ENCODE measurements around the gene CLIC4.

DNA sequence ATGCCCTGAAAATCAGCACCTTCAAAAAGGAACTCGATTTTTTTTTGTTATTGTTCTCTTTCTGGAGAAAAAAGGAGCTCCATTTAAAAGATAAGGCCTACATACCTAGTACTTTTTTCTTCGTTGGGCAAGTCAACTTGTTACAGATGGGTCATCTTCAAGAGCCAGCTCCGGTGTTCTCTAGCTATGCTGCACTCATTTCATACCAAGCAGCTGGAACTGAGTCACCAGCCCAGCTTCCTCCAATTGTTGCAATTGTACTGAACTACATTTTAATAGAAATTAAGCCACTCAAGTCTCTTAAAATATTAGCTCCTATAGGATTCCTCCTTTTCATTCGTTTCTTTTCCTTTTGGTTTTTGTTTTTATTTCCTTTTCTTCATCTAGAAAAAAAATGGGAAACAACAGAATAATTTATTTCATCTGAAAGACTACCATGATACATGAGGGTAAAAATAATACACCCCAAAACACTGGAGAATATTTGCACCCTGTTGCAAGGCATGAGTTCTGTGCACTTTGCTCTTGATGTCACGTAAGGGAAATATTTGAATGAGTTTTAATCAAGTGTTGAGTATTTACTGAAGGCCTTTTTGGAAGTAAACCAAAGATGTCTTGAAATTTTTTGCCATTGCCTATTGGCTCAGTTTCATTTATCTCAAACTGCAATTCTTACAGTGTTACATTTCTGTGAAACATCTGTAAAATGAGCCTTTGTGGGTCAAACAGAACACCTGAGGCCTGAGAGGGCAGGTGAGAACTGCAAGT is 60.5 kb downstream of the CLIC4 start:
- TF ChIP-seq, protein P1, sequence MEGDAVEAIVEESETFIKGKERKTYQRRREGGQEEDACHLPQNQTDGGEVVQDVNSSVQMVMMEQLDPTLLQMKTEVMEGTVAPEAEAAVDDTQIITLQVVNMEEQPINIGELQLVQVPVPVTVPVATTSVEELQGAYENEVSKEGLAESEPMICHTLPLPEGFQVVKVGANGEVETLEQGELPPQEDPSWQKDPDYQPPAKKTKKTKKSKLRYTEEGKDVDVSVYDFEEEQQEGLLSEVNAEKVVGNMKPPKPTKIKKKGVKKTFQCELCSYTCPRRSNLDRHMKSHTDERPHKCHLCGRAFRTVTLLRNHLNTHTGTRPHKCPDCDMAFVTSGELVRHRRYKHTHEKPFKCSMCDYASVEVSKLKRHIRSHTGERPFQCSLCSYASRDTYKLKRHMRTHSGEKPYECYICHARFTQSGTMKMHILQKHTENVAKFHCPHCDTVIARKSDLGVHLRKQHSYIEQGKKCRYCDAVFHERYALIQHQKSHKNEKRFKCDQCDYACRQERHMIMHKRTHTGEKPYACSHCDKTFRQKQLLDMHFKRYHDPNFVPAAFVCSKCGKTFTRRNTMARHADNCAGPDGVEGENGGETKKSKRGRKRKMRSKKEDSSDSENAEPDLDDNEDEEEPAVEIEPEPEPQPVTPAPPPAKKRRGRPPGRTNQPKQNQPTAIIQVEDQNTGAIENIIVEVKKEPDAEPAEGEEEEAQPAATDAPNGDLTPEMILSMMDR (conservative IDR thresholded peaks at IDR 0.05; ENCODE audit: low read depth in 2 of 2): no peak
- TF ChIP-seq, protein P2, sequence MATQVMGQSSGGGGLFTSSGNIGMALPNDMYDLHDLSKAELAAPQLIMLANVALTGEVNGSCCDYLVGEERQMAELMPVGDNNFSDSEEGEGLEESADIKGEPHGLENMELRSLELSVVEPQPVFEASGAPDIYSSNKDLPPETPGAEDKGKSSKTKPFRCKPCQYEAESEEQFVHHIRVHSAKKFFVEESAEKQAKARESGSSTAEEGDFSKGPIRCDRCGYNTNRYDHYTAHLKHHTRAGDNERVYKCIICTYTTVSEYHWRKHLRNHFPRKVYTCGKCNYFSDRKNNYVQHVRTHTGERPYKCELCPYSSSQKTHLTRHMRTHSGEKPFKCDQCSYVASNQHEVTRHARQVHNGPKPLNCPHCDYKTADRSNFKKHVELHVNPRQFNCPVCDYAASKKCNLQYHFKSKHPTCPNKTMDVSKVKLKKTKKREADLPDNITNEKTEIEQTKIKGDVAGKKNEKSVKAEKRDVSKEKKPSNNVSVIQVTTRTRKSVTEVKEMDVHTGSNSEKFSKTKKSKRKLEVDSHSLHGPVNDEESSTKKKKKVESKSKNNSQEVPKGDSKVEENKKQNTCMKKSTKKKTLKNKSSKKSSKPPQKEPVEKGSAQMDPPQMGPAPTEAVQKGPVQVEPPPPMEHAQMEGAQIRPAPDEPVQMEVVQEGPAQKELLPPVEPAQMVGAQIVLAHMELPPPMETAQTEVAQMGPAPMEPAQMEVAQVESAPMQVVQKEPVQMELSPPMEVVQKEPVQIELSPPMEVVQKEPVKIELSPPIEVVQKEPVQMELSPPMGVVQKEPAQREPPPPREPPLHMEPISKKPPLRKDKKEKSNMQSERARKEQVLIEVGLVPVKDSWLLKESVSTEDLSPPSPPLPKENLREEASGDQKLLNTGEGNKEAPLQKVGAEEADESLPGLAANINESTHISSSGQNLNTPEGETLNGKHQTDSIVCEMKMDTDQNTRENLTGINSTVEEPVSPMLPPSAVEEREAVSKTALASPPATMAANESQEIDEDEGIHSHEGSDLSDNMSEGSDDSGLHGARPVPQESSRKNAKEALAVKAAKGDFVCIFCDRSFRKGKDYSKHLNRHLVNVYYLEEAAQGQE (IDR thresholded peaks at IDR 0.05; ENCODE audit: unreplicated experiment): no peak
- no peak for TF ChIP-seq EZH2phosphoT487 (IDR thresholded peaks at IDR 0.05; ENCODE audit: unreplicated experiment)
- TF ChIP-seq CREB1 (CRISPR knock-in tag; IDR thresholded peaks at IDR 0.05; ENCODE audit: low read depth): no peak
- TF ChIP-seq POLR2AphosphoS5 (IDR thresholded peaks at IDR 0.05; ENCODE audit: low read depth): no peak
- TF ChIP-seq EZH2 (IDR thresholded peaks at IDR 0.05; ENCODE audit: low read depth, unreplicated experiment): no peak
- no peak for TF ChIP-seq STAT1 (IDR thresholded peaks at IDR 0.05; ENCODE audit: unreplicated experiment)
- no peak for TF ChIP-seq ZNF114 (CRISPR knock-in tag; IDR thresholded peaks at IDR 0.05)
- TF ChIP-seq, protein P3, sequence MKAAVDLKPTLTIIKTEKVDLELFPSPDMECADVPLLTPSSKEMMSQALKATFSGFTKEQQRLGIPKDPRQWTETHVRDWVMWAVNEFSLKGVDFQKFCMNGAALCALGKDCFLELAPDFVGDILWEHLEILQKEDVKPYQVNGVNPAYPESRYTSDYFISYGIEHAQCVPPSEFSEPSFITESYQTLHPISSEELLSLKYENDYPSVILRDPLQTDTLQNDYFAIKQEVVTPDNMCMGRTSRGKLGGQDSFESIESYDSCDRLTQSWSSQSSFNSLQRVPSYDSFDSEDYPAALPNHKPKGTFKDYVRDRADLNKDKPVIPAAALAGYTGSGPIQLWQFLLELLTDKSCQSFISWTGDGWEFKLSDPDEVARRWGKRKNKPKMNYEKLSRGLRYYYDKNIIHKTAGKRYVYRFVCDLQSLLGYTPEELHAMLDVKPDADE (IDR thresholded peaks at IDR 0.05): no peak
- no peak for TF ChIP-seq JUNB (IDR thresholded peaks at IDR 0.05; ENCODE audit: unreplicated experiment)
- TF ChIP-seq NANOG (IDR thresholded peaks at IDR 0.05; ENCODE audit: borderline replicate concordance): no peak
- TF ChIP-seq ZNF331 (CRISPR knock-in tag; IDR thresholded peaks at IDR 0.05; ENCODE audit: low read depth): no peak
- TF ChIP-seq, protein P4, sequence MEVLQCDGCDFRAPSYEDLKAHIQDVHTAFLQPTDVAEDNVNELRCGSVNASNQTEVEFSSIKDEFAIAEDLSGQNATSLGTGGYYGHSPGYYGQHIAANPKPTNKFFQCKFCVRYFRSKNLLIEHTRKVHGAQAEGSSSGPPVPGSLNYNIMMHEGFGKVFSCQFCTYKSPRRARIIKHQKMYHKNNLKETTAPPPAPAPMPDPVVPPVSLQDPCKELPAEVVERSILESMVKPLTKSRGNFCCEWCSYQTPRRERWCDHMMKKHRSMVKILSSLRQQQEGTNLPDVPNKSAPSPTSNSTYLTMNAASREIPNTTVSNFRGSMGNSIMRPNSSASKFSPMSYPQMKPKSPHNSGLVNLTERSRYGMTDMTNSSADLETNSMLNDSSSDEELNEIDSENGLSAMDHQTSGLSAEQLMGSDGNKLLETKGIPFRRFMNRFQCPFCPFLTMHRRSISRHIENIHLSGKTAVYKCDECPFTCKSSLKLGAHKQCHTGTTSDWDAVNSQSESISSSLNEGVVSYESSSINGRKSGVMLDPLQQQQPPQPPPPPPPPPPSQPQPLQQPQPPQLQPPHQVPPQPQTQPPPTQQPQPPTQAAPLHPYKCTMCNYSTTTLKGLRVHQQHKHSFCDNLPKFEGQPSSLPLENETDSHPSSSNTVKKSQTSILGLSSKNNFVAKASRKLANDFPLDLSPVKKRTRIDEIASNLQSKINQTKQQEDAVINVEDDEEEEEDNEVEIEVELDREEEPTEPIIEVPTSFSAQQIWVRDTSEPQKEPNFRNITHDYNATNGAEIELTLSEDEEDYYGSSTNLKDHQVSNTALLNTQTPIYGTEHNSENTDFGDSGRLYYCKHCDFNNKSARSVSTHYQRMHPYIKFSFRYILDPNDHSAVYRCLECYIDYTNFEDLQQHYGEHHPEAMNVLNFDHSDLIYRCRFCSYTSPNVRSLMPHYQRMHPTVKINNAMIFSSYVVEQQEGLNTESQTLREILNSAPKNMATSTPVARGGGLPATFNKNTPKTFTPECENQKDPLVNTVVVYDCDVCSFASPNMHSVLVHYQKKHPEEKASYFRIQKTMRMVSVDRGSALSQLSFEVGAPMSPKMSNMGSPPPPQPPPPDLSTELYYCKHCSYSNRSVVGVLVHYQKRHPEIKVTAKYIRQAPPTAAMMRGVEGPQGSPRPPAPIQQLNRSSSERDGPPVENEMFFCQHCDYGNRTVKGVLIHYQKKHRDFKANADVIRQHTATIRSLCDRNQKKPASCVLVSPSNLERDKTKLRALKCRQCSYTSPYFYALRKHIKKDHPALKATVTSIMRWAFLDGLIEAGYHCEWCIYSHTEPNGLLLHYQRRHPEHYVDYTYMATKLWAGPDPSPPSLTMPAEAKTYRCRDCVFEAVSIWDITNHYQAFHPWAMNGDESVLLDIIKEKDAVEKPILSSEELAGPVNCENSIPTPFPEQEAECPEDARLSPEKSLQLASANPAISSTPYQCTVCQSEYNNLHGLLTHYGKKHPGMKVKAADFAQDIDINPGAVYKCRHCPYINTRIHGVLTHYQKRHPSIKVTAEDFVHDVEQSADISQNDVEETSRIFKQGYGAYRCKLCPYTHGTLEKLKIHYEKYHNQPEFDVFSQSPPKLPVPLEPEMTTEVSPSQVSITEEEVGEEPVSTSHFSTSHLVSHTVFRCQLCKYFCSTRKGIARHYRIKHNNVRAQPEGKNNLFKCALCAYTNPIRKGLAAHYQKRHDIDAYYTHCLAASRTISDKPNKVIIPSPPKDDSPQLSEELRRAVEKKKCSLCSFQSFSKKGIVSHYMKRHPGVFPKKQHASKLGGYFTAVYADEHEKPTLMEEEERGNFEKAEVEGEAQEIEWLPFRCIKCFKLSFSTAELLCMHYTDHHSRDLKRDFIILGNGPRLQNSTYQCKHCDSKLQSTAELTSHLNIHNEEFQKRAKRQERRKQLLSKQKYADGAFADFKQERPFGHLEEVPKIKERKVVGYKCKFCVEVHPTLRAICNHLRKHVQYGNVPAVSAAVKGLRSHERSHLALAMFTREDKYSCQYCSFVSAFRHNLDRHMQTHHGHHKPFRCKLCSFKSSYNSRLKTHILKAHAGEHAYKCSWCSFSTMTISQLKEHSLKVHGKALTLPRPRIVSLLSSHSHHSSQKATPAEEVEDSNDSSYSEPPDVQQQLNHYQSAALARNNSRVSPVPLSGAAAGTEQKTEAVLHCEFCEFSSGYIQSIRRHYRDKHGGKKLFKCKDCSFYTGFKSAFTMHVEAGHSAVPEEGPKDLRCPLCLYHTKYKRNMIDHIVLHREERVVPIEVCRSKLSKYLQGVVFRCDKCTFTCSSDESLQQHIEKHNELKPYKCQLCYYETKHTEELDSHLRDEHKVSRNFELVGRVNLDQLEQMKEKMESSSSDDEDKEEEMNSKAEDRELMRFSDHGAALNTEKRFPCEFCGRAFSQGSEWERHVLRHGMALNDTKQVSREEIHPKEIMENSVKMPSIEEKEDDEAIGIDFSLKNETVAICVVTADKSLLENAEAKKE (CRISPR knock-in tag; IDR thresholded peaks at IDR 0.05): no peak

Measured in GM23338 (cell line).